Ovary (tissue), 9 donors: ENCODE measurements around the gene PRDM12. TPM values are rescaled to one million over a fixed set of nuclear protein-coding genes. Genes with fewer than 3 reads are reported as not detected.

Source experiments
- DNase-seq, 5 donors: peaks; one replicate each; pipeline ENCODE4 v3.0.0-alpha.2; 2019 to 2020
- H3K27ac ChIP-seq, 2 donors: fragments of 200-600 bp; one replicate each; pipeline versions ENCODE4 v1.5.1 to v1.8.0; 2019 to 2022
- H3K27me3 ChIP-seq: fragments of 200-600 bp; one replicate; pipeline ENCODE4 v1.8.0; 2022
- H3K36me3 ChIP-seq: fragments of 200-600 bp; sonication (generic); one replicate; pipeline ENCODE4 v1.5.1; 2019
- H3K4me1 ChIP-seq: one replicate; pipeline ENCODE4 v1.8.1; 2013; ENCODE audit warnings: mild to moderate bottlenecking, moderate library complexity; ENCODE audit not compliant: insufficient read depth
- H3K4me3 ChIP-seq: fragments of 200-600 bp; sonication (generic); one replicate; pipeline ENCODE4 v1.5.1; 2017
- H3K9me3 ChIP-seq, 2 donors: fragments of 200-600 bp in 1 of 2; sonication (generic) in 1 of 2; one replicate each; pipeline versions ENCODE4 v1.5.1 to v1.8.1; 2013 to 2019; ENCODE audit warnings: mild to moderate bottlenecking in 1 of 2, moderate library complexity in 1 of 2
- EP300 ChIP-seq: sonication (generic); formaldehyde crosslinking; IDR thresholded peaks from one replicate; pipeline ENCODE4 v1.6.1; 2017; ENCODE audit warnings: antibody characterized with exemption
- POLR2A ChIP-seq: fragments of 450-650 bp; IDR thresholded peaks from one replicate; pipeline ENCODE4 v1.6.1; 2017; ENCODE audit warnings: antibody characterized with exemption, mild to moderate bottlenecking, moderate library complexity
- WGBS, 3 donors: extraction: QIAGEN DNeasy Blood & Tissue Kit in 1 of 3; methylation state at CpG; one replicate each; pipeline versions ENCODE4 v1.1.5 to v1.1.7; 2013 to 2017; 5-methylcytosine and 5-hydroxymethylcytosine counted together
- intact Hi-C, 4 donors: fragments of 100-400 bp; cut with DNase I; formaldehyde crosslinking; loops; one replicate each; pipeline versions ENCODE4 v1.11.0 to v1.15.1; 2022 to 2023
- polyA plus RNA-seq, 2 donors: library from polyadenylated mRNA; stranded (reverse); fragments of 200-250 nt in 1 of 2; fragments of 350-450 nt in 1 of 2; fragmentation: Illumina TruSeq in 1 of 2; extraction: RNeasy Lipid Tissue Mini Kit (QIAGEN cat#74804) in 1 of 2; gene quantifications; one replicate each; pipeline ENCODE4 v1.2.3, GENCODE V29; 2013 to 2014
- total RNA-seq, 7 donors: library from RNA; depleted of rRNA in 2 of 7; stranded (reverse); fragments of >200 nt in 2 of 7; fragmentation: NEBNext Ultra II Directional in 3 of 7; extraction: Animal tissue kit (Norgen Biotek cat#: 25700) in 3 of 7; gene quantifications; one replicate each; pipeline versions ENCODE4 v1.1.0 to v1.2.4, GENCODE V29; 2016 to 2023
- TF ChIP-seq, protein P1 (sequence below), 3 donors: fragments of 450-650 bp in 2 of 3; fragments of 200-600 bp in 1 of 3; IDR thresholded peaks; one replicate each; pipeline versions ENCODE4 v1.5.1 to v1.8.0; 2016 to 2022; ENCODE audit warnings: antibody characterized with exemption in 3 of 3, mild to moderate bottlenecking in 1 of 3
- donor health status: DM: no; HTN: no; CAD: no; lungs with moderate emphysema.
- donor health status: DM: no; HTN: no; CAD: no.
- donor health status: Bipolar disorder and iron deficiency.
- donor health status: DM: yes; HTN: yes; CAD: no.
- donor health status: DM: no; HTN: no; CAD: no.
- donor health status: DM: yes; HTN: yes; CAD: no.

PRDM12 gene
- total and polyA plus RNA-seq, 9 donors = not detected

DNA sequence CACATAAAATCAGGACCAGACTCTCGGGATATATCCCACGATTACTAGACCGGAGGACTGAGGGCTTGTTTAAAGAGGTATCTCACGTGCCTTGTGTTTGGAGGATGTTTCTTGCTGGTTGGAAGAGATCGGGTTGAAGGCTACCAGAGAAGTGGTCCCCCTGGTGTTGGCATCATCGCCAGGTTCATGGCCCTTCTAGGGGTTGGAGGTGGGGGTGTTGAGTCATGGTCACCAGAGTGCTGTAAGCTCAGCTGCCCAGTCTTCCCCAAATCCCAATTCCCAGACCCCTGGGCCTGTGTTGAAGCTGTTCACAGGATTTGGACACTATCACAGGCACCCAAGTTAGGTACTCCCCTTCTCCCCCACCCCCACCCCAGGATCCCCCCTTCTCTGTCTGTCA is 29.1 kb upstream of the PRDM12 start:
- no peaks in the 10 kb centered on the region for H3K27me3 ChIP-seq
- no peaks in the 10 kb centered on the region for H3K9me3 ChIP-seq
- 90 to 91% (median 90%) methylated on average over 6 of the region's 6 CpGs for WGBS, 3 donors
- intact Hi-C loops = no loop called here
- no peak for DNase-seq
- H3K4me3 ChIP-seq = no peak overlapping the region
- no peak for TF ChIP-seq EP300
- TF ChIP-seq POLR2A = no peak
- TF ChIP-seq, protein P1, sequence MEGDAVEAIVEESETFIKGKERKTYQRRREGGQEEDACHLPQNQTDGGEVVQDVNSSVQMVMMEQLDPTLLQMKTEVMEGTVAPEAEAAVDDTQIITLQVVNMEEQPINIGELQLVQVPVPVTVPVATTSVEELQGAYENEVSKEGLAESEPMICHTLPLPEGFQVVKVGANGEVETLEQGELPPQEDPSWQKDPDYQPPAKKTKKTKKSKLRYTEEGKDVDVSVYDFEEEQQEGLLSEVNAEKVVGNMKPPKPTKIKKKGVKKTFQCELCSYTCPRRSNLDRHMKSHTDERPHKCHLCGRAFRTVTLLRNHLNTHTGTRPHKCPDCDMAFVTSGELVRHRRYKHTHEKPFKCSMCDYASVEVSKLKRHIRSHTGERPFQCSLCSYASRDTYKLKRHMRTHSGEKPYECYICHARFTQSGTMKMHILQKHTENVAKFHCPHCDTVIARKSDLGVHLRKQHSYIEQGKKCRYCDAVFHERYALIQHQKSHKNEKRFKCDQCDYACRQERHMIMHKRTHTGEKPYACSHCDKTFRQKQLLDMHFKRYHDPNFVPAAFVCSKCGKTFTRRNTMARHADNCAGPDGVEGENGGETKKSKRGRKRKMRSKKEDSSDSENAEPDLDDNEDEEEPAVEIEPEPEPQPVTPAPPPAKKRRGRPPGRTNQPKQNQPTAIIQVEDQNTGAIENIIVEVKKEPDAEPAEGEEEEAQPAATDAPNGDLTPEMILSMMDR (IDR thresholded peaks at IDR 0.05) = no peak
- no peaks in the 10 kb centered on the region for H3K4me1 ChIP-seq
- no peak overlapping the region for H3K27ac ChIP-seq
- no peaks in the 10 kb centered on the region for H3K36me3 ChIP-seq

DNA sequence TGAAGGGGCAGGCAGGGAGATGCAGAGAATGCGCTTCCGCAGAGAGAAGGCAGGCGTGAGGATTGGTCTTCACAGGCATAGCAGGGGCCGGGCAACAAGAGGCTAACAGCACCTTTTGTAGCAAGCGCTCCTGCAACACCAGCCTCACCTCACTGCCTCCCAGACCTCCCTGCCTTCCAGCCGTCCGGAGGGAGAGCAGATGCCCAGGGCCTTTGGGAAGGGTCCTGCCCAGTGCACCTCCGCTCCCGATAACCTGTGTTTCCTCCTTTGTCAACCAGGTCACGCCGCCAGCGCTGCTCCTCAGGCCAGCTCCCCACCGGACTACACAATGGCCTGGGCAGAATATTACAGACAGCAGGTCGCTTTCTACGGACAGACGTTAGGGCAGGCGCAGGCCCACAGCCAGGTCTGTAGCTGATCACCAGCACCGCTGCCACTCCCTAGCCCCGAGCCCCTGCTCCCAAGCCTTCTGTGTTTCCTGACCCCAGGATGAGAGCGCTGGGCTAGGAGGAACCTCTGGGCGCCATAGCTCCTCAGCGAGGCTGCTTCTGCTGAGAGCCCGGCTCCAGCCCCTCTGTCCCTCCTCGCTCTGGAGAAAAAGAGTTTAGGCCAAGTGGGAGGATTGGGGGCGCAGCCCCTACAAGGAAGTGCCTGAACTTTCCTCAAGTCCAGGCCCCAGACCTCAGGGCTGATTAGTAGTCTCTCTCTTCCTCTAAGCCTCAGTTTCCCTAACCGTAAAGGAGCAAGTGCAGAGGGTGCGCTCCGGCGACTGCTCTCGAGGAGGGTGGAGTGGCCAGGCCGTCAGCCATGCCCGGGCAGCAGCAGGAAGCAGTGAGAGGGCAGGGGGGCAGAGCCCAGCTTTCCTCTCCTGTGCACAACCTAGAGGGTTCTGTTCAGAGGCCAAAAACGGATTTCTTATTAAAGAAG is 28.4 kb upstream of the PRDM12 start:
- H3K36me3 ChIP-seq = no peaks in the 10 kb centered on the region
- no peak overlapping the region for H3K27ac ChIP-seq
- no peaks in the 10 kb centered on the region for H3K27me3 ChIP-seq
- no peaks in the 10 kb centered on the region for H3K4me1 ChIP-seq
- intact Hi-C loops = no loop called here
- no peak for TF ChIP-seq EP300
- TF ChIP-seq POLR2A = no peak
- TF ChIP-seq, protein P1 (IDR thresholded peaks at IDR 0.05) = no peak
- DNase-seq = no peak
- 92 to 93% (median 93%) methylated on average over 32 to 33 of the region's 33 CpGs for WGBS, 3 donors
- H3K4me3 ChIP-seq = no peak overlapping the region
- no peaks in the 10 kb centered on the region for H3K9me3 ChIP-seq

DNA sequence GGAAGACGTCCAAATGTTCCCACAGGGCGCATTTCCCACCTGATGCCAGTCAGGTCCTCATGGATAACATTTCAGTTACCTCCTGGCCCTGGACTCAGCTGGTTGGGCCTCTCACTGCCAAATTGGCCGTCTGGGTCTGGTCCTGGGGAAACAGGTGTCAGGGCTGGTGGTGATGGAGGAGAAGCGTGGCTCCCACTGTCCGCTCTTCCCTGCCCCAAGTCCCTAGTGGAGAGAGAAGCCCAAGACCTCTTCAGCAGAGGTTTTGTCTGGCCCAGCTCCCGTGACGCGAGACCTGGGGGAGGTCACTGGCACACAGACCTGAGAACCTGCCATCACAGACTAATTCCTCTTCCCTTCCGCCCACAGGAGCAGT is 27.8 kb upstream of the PRDM12 start:
- Histone ChIP-seq H3K27ac (no peak overlapping the region), H3K27me3 (no peaks in the 10 kb centered on the region), H3K9me3 (no peaks in the 10 kb centered on the region), H3K36me3 (no peaks in the 10 kb centered on the region), H3K4me1 (no peaks in the 10 kb centered on the region), H3K4me3 (no peak overlapping the region)
- DNase-seq = no peak
- intact Hi-C loops = no loop called here
- 79 to 83% (median 80%) methylated on average over 9 of the region's 9 CpGs for WGBS, 3 donors
- TF ChIP-seq POLR2A (no peak), EP300 (no peak)
- TF ChIP-seq, protein P1 (IDR thresholded peaks at IDR 0.05) = no peak

DNA sequence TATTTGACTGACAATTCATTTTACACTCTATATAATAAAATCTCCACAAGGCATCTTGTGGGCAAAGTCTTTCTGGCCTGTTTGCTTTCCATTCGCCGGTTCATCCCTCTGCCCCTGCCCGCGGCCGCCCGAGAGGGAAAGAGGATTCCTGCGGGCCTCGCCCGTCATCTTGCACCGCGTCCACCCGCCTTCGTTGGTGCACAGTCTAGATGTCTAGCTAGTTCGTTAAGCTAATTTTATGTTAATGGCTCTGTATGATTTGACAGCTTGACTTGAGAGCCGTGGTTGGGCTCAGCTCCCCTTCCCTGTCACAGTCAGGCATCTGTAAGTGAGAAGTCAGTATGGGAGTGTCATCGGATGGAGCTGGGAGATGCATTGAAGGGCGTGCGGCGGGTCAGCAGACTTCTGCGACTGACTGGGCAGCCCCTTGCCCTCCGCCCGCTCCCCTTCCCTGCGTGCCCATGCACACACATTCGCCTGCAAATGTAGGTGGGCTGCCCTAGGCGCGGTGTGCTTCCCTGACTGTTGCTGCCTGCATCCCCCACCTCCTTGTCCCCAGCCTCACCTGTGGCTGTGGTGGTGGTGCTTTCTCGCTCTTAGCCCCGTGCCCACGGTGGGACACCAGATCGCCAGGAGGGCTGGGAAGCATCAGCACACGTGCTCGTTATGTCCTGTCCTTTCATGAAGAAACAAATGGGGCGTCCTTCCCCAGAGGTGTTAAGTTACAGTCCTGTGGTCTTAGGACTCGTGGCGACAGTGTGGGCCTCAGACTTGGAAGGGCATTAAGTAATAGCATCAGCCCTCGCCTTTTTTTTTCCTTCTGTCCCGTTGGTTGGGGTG is 25.9 kb upstream of the PRDM12 start:
- H3K27ac ChIP-seq = no peak overlapping the region
- DNase-seq = no peak
- no peaks in the 10 kb centered on the region for H3K36me3 ChIP-seq
- no peak overlapping the region for H3K4me3 ChIP-seq
- no peak for TF ChIP-seq EP300
- TF ChIP-seq POLR2A = no peak
- TF ChIP-seq, protein P1 (IDR thresholded peaks at IDR 0.05) = no peak
- 86 to 87% (median 86%) methylated on average over 37 of the region's 37 CpGs for WGBS, 3 donors
- intact Hi-C loops = no loop called here
- H3K27me3 ChIP-seq = no peaks in the 10 kb centered on the region
- no peaks in the 10 kb centered on the region for H3K9me3 ChIP-seq
- no peaks in the 10 kb centered on the region for H3K4me1 ChIP-seq
